Neuronal stem cell (in vitro differentiated cells): Measurements from ENCODE around the gene EFCAB5.
"Not testable (repeated sequence)": the region's sequence is repeated elsewhere in the genome, so short reads cannot be mapped to it uniquely, and the experiment has no call there.

Source experiments
- DNase-seq: peaks from one replicate; pipeline ENCODE4 v3.0.0-alpha.2; 2013; ENCODE audit warnings: low spot score
- H2AFZ ChIP-seq: one replicate; pipeline ENCODE4 v1.6.1; 2013; ENCODE audit warnings: mild to moderate bottlenecking, low read length, inconsistent platforms
- H2AK5ac ChIP-seq: 2 replicates; pipeline ENCODE4 v1.6.1; 2013; ENCODE audit warnings: low read depth, mild to moderate bottlenecking, inconsistent platforms, low read length, moderate library complexity, mixed read lengths
- H2BK120ac ChIP-seq: 2 replicates; pipeline ENCODE4 v1.6.1; 2013; ENCODE audit warnings: low read depth, mild to moderate bottlenecking, inconsistent platforms, low read length, moderate library complexity, mixed read lengths
- H2BK12ac ChIP-seq: one replicate; pipeline ENCODE4 v1.6.1; 2013; ENCODE audit warnings: low read length, inconsistent platforms
- H2BK15ac ChIP-seq: 2 replicates; pipeline ENCODE4 v1.6.1; 2013; ENCODE audit warnings: mild to moderate bottlenecking, low read length, inconsistent platforms, mixed read lengths
- H2BK5ac ChIP-seq: one replicate; pipeline ENCODE4 v1.6.1; 2013; ENCODE audit warnings: inconsistent platforms, mild to moderate bottlenecking, low read length, moderate library complexity
- H3K14ac ChIP-seq: one replicate; pipeline ENCODE4 v1.6.1; 2013; ENCODE audit warnings: low read length, inconsistent platforms
- H3K18ac ChIP-seq: 2 replicates; pipeline ENCODE4 v1.6.1; 2013; ENCODE audit warnings: low read length, inconsistent platforms
- H3K23ac ChIP-seq: 2 replicates; pipeline ENCODE4 v1.6.1; 2013; ENCODE audit warnings: low read depth, mild to moderate bottlenecking, mixed read lengths, low read length, inconsistent platforms; ENCODE audit not compliant: poor library complexity
- H3K27ac ChIP-seq: replicated peaks from 3 replicates; pipeline ENCODE4 v1.5.1; 2013; ENCODE audit warnings: low read length, inconsistent platforms
- H3K27me3 ChIP-seq, 3 experiments: 2 replicates each; pipeline ENCODE4 v1.6.1; 2013; ENCODE audit warnings: low read length in 3 of 3, mild to moderate bottlenecking in 2 of 3, inconsistent platforms in 1 of 3, low read depth in 1 of 3, mixed read lengths in 1 of 3, moderate library complexity in 1 of 3; ENCODE audit not compliant: control insufficient read depth in 3 of 3, insufficient read depth in 3 of 3
- H3K36me3 ChIP-seq, 2 donors: replicated peaks in 1 of 2; 2 replicates each; pipeline ENCODE4 v1.6.1; 2013; ENCODE audit warnings: low read length in 2 of 2; ENCODE audit not compliant: control insufficient read depth in 2 of 2, insufficient read depth in 2 of 2
- H3K4ac ChIP-seq: 2 replicates; pipeline ENCODE4 v1.6.1; 2013; ENCODE audit warnings: inconsistent platforms, mild to moderate bottlenecking, low read length, moderate library complexity
- H3K4me1 ChIP-seq, 2 donors: 1 replicate in 1 of 2; 2 replicates in 1 of 2; pipeline ENCODE4 v1.6.1; 2013; ENCODE audit warnings: low read length in 2 of 2, low read depth in 1 of 2; ENCODE audit not compliant: control insufficient read depth in 2 of 2, insufficient read depth in 1 of 2
- H3K4me2 ChIP-seq: one replicate; pipeline ENCODE4 v1.6.1; 2013; ENCODE audit warnings: mild to moderate bottlenecking, low read length, inconsistent platforms; ENCODE audit not compliant: insufficient read depth, poor library complexity, severe bottlenecking
- H3K4me3 ChIP-seq, 2 donors: 2 replicates each; pipeline ENCODE4 v1.5.1; 2013; ENCODE audit warnings: low read length in 2 of 2, mild to moderate bottlenecking in 2 of 2, inconsistent platforms in 1 of 2, moderate library complexity in 1 of 2
- H3K79me1 ChIP-seq: one replicate; pipeline ENCODE4 v1.6.1; 2013; ENCODE audit warnings: low read depth, mild to moderate bottlenecking, inconsistent platforms, low read length, moderate library complexity
- H3K9ac ChIP-seq: one replicate; pipeline ENCODE4 v1.6.1; 2013; ENCODE audit warnings: mild to moderate bottlenecking, low read depth, low read length, inconsistent platforms; ENCODE audit not compliant: poor library complexity
- H3K9me3 ChIP-seq, 2 donors: replicated peaks in 1 of 2; 2 replicates each; pipeline versions ENCODE3 to v1.6.1; 2013; ENCODE audit warnings: low read length in 2 of 2, mild to moderate bottlenecking in 2 of 2, inconsistent platforms in 1 of 2, low read depth in 1 of 2, mixed read lengths in 1 of 2, moderate library complexity in 1 of 2; ENCODE audit not compliant: control insufficient read depth in 2 of 2, insufficient read depth in 1 of 2
- H4K8ac ChIP-seq: one replicate; pipeline ENCODE4 v1.6.1; 2013; ENCODE audit warnings: low read depth, mild to moderate bottlenecking, inconsistent platforms, low read length, moderate library complexity
- H4K91ac ChIP-seq: one replicate; pipeline ENCODE4 v1.6.1; 2013; ENCODE audit warnings: low read length, low read depth, mild to moderate bottlenecking, inconsistent platforms; ENCODE audit not compliant: poor library complexity
- WGBS, 2 donors: extraction: QIAGEN DNeasy Blood & Tissue Kit; methylation state at CpG; one replicate each; pipeline ENCODE4 v1.1.7; 2013; ENCODE audit warnings: missing lambda C conversion rate in 2 of 2, mixed read lengths in 1 of 2; ENCODE audit not compliant: insufficient read length in 2 of 2, insufficient replicate concordance in 1 of 2; ENCODE audit errors: extremely low coverage in 2 of 2; 5-methylcytosine and 5-hydroxymethylcytosine counted together

Gene EFCAB5

GRCh38 chr17:30005709-30006320 is 64.4 kb downstream of the EFCAB5 start:
- H3K23ac ChIP-seq, result no peak overlapping the region
- H3K4me2 ChIP-seq, result no peak overlapping the region
- no peak overlapping the region for H3K18ac ChIP-seq
- no peak overlapping the region for H3K14ac ChIP-seq
- no peak overlapping the region for H2BK15ac ChIP-seq
- H3K4me1 ChIP-seq, result no peaks in the 10 kb centered on the region
- H3K9me3 ChIP-seq, result no peaks in the 10 kb centered on the region
- H3K9ac ChIP-seq, result no peak overlapping the region
- no peak overlapping the region for H3K4ac ChIP-seq
- no peak overlapping the region for H4K8ac ChIP-seq
- peaks cover 0 to 2% (median 0%) of the 10 kb centered on the region in 3 experiments for H3K27me3 ChIP-seq
- H3K4me3 ChIP-seq, result no peak overlapping the region
- WGBS, 2 donors, result no CpG with 5 or more reads among the region's 8 CpGs
- H2BK5ac ChIP-seq, result no peak overlapping the region
- no peak overlapping the region for H2BK120ac ChIP-seq
- H3K36me3 ChIP-seq, result no peaks in the 10 kb centered on the region
- no peak for DNase-seq
- no peaks in the 10 kb centered on the region for H3K79me1 ChIP-seq
- no peak overlapping the region for H2BK12ac ChIP-seq
- H2AFZ ChIP-seq, result peak overlapping the region; percentile 52
- H2AK5ac ChIP-seq, result no peak overlapping the region
- no peak overlapping the region for H3K27ac ChIP-seq
- H4K91ac ChIP-seq, result no peak overlapping the region

DNA sequence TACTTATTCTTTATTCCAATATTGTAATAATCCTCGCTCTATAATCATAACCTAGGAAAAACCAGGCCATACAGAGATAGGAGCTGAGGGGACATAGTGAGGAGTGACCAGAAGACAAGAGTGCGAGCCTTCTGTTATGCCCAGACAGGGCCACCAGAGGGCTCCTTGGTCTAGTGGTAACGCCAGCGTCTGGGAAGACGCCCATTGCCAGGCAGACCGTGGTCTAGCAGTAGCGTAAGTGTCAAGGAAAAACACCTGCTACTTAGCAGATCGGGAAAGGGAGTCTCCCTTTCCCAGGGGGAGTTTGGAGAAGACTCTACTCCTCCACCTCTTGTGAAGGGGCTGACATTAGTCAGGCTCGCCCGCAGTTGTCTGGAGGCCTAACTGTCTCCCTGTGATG is 70.5 kb downstream of the EFCAB5 start:
- H3K27ac ChIP-seq, H2BK120ac ChIP-seq, H2BK15ac ChIP-seq, H3K18ac ChIP-seq, H3K4me3 ChIP-seq, H3K4ac ChIP-seq, H2AK5ac ChIP-seq, H2BK12ac ChIP-seq, H3K14ac ChIP-seq, H3K4me1 ChIP-seq, H3K9me3 ChIP-seq, H3K27me3 ChIP-seq, H3K9ac ChIP-seq, H3K4me2 ChIP-seq, H3K36me3 ChIP-seq, H3K23ac ChIP-seq, H2BK5ac ChIP-seq, H4K8ac ChIP-seq, H4K91ac ChIP-seq, DNase-seq, H3K79me1 ChIP-seq, H2AFZ ChIP-seq: not testable (repeated sequence)
- WGBS, 2 donors, result no CpG with 5 or more reads among the region's 10 CpGs

- no peak overlapping the region for H2BK120ac ChIP-seq
- H3K79me1 ChIP-seq, result no peaks in the 10 kb centered on the region
- no peak overlapping the region for H2AK5ac ChIP-seq
- no peak overlapping the region for H2BK5ac ChIP-seq
- no CpG with 5 or more reads among the region's 4 CpGs for WGBS, 2 donors
- no peak overlapping the region for H2AFZ ChIP-seq
- H3K23ac ChIP-seq, result no peak overlapping the region
- no peaks in the 10 kb centered on the region for H3K9me3 ChIP-seq
- H3K9ac ChIP-seq, result no peak overlapping the region
- H2BK12ac ChIP-seq, result no peak overlapping the region
- peak; percentile 40 for DNase-seq
- H3K4me3 ChIP-seq, result no peak overlapping the region
- H3K4me1 ChIP-seq, result no peaks in the 10 kb centered on the region
- no peak overlapping the region for H4K8ac ChIP-seq
- H3K27me3 ChIP-seq, result peaks cover 0 to 6% (median 0%) of the 10 kb centered on the region in 3 experiments
- H3K27ac ChIP-seq, result no peak overlapping the region
- no peak overlapping the region for H3K14ac ChIP-seq
- no peaks in the 10 kb centered on the region for H3K36me3 ChIP-seq
- H3K4me2 ChIP-seq, result no peak overlapping the region
- no peak overlapping the region for H3K4ac ChIP-seq
- H2BK15ac ChIP-seq, result no peak overlapping the region
- no peak overlapping the region for H3K18ac ChIP-seq
- H4K91ac ChIP-seq, result no peak overlapping the region
Measured at GRCh38 chr17:30021708-30022317, 80.4 kb downstream of the EFCAB5 start.

- not testable (repeated sequence) for H4K91ac ChIP-seq, H2BK120ac ChIP-seq, H3K4me3 ChIP-seq, H2AK5ac ChIP-seq, H3K27ac ChIP-seq, H3K27me3 ChIP-seq, H3K14ac ChIP-seq, DNase-seq, H2AFZ ChIP-seq, H3K36me3 ChIP-seq, H3K18ac ChIP-seq, H3K4me2 ChIP-seq, H2BK12ac ChIP-seq, H4K8ac ChIP-seq, H3K23ac ChIP-seq, H2BK5ac ChIP-seq, H3K9me3 ChIP-seq, H3K4me1 ChIP-seq, H3K79me1 ChIP-seq, H2BK15ac ChIP-seq, H3K4ac ChIP-seq, H3K9ac ChIP-seq
- WGBS, 2 donors, result no CpG with 5 or more reads among the region's 2 CpGs
Measured at GRCh38 chr17:30025325-30025724, 83.9 kb downstream of the EFCAB5 start.
